Glomerular visceral epithelial cell (primary cell): ENCODE measurements around the gene CHST8.

Experiments used
- DNase-seq: peaks from one replicate; pipeline ENCODE4 v3.0.0-alpha.2; 2016; ENCODE audit errors: extremely low spot score

The CHST8 gene

GRCh38 chr19:33673258-33673875 is 51.6 kb downstream of the CHST8 start:
- no peak for DNase-seq

- DNase-seq, result no peak
Measured at GRCh38 chr19:33673996-33674625, 52.4 kb downstream of the CHST8 start.

- DNase-seq, result no peak
Measured at GRCh38 chr19:33674626-33675367, 53.0 kb downstream of the CHST8 start.

GRCh38 chr19:33675501-33676124 is 53.9 kb downstream of the CHST8 start:
- no peak for DNase-seq

GRCh38 chr19:33676999-33677665 is 55.4 kb downstream of the CHST8 start:
- no peak for DNase-seq

- no peak for DNase-seq
Measured at GRCh38 chr19:33677745-33678426, 56.1 kb downstream of the CHST8 start.

- no peak for DNase-seq
Measured at GRCh38 chr19:33678796-33679585, 57.2 kb downstream of the CHST8 start.

GRCh38 chr19:33679696-33680095 is 57.9 kb downstream of the CHST8 start:
- no peak for DNase-seq

- no peak for DNase-seq
Measured at GRCh38 chr19:33681081-33681680, 59.4 kb downstream of the CHST8 start.

- DNase-seq, result peak; percentile 11
Measured at GRCh38 chr19:33683881-33684537, 62.3 kb downstream of the CHST8 start.

- DNase-seq, result no peak
Measured at GRCh38 chr19:33684538-33685232, 62.9 kb downstream of the CHST8 start.

GRCh38 chr19:33685541-33685940 is 63.8 kb downstream of the CHST8 start:
- no peak for DNase-seq

GRCh38 chr19:33686262-33686661 is 64.5 kb downstream of the CHST8 start:
- no peak for DNase-seq

GRCh38 chr19:33686687-33687480 is 65.1 kb downstream of the CHST8 start:
- DNase-seq, result no peak

- no peak for DNase-seq
Measured at GRCh38 chr19:33687481-33688170, 65.9 kb downstream of the CHST8 start.

GRCh38 chr19:33688171-33688992 is 66.6 kb downstream of the CHST8 start:
- no peak for DNase-seq
